ENCODE data around the gene NPAS2.

Gene NPAS2

GRCh38 chr2:100944617-100945432, 124.9 kb downstream of the NPAS2 start:
- no peak for DNase-seq
- no peak for ATAC-seq

DNA sequence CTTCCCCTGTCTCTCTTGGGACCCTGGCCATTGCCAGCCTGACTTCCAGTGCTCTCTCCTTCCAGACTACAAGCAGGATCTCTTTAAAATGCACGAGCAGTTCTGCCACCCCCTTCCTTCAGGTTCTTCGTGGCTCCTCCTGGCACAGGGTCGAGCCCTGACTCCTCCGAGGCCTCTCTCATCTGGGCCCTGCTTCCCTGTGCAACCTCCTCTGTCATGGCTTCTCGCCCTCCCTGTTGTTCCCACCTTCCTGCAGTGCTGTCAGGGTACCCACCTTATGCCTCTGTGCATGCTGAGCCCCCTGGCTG, 125.4 kb downstream of the NPAS2 start:
- ATAC-seq (no peak), DNase-seq (no peak)

DNA sequence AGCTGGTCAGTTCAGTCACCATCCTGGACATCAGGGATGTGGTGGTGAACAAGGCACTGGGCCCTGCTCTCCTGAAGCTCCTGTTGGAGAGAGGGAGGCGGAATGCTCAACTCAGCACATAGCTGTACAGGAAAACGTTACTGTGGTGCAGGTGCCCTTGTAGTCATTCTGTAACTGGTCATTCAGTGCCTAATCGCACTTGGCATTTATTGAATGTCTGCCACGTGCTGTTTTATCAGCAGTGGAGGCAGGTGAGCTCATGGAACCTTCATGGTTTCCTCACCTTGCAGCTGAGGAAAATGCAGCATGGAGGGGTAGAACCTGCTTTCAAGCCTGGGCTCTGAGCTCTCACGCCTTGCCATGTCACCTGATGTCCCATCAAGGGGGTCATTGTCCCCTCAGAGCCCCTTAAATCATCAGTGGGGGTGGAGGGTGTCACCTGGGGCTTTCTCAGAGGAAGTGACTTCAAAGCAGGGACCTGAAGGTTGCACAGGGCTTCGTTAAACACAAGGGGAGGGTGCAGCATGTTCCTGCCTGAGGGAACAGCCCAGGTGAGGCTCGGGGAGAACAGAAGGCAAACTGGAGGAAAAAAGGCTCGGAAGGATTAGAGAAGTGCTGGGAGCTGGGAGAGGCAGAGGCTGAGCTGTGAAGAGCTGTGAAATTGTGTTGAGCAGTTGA, 126.1 kb downstream of the NPAS2 start:
- ATAC-seq (no peak), DNase-seq (no peak)

DNA sequence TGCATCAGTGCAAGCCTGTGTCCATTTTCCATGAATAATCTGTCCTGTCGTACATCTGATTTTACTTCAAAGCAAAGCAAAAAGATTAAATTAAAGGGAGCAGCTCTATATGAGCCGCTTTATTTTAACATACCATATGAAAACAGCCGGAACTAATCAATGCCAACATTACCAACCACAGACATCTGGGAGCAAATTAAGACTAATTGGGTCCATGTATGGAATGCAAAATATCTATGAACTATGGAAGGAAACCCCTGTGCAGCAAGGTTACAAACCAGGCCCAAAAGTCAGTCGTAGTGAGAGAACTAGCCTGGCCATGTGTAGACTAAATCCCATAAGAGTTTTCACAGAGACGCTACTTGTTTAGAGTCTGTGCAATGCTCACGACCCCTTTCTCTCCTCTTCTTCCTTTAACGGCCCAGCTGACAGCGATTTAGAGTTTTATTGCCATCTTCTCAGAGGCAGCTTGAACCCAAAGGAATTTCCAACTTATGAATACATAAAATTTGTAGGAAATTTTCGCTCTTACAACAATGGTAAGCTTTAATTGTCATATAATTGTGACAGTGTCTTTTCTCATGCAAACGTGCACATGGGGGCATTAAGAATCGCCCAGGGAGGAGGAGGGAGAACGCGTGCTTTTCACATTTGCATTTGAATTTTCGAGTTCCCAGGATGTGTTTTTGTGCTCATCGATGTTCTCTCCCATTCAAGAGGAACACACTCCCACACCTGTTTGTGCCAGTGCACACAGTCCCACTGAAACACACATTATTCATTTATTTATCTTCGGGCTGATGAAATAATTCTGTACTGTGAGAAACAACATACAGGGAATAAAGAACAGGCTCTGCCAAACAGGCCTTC, 129.2 kb downstream of the NPAS2 start:
- ATAC-seq (no peak), DNase-seq (no peak)

DNA sequence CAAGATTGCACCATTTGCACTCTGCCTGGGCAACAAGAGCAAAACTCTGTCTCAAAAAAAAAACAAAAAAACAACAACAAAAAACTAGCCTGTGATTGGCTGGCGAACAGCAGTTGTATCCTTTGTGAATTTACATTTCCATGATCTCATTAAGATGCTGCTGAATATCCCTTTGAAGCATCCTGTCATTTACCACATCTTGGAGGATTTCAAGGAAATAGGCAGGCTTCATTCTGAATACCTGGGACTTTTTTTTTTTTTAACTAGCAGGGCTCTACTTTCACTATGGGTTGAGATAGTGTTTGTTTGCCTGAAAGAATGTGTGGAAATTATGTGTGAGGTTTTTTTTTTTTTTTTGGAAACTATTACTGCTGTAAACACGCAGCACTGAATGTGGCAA, 132.6 kb downstream of the NPAS2 start:
- DNase-seq (no peak), ATAC-seq (peak; percentile 44)

- peak; percentile 28 for DNase-seq
Measured at GRCh38 chr2:100953406-100954043, 133.6 kb downstream of the NPAS2 start.

GRCh38 chr2:100954044-100954420, 134.1 kb downstream of the NPAS2 start:
- DNase-seq = no peak
- no peak for ATAC-seq

More at GRCh38 chr2:100953406-100954043, 133.6 kb downstream of the NPAS2 start:
- peak; percentile 65 for ATAC-seq

DNA sequence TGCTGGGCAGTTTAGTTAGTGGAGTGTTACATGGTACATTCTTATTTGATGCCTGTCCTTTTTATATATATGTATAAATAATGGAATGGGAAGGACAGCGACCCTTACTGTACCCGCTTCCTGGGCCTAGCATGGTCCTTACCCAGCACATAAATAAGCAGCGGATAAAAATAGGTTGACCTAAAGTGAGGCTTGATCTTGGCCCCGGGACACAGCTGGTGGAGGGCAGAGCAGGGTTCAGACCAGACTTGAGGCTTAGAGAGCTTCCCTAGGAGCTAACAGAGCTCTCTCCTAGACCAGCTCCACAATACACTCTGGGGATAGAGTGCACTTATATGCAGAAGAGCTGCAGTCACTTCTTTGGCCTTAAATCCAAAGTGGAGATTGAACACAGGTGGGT, 135.3 kb downstream of the NPAS2 start:
- DNase-seq = no peak
- no peak for ATAC-seq

DNA sequence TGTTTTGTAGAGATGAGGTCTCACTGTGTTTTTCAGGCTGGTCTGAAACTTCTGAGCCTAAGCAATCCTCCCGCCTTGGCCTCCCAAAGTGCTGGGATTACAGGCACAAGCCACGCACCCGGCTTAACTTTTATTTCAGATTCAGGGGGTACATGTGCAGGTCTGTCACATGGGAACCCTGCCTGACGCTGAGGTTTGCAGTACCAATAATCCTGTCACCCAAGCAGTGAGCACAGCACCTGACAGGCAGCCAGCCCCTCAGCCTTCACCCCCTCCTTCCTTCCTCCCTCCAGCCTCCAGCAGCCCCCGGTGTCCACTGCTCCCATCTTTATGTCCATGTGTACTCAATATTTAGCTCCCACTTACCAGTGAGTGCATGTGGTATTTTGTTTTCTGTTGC, 136.1 kb downstream of the NPAS2 start:
- no peak for ATAC-seq
- no peak for DNase-seq

- no peak for ATAC-seq
- no peak for DNase-seq
Measured at GRCh38 chr2:100957996-100958653, 138.2 kb downstream of the NPAS2 start.

GRCh38 chr2:100959225-100959880, 139.4 kb downstream of the NPAS2 start:
- DNase-seq (no peak), ATAC-seq (no peak)

DNA sequence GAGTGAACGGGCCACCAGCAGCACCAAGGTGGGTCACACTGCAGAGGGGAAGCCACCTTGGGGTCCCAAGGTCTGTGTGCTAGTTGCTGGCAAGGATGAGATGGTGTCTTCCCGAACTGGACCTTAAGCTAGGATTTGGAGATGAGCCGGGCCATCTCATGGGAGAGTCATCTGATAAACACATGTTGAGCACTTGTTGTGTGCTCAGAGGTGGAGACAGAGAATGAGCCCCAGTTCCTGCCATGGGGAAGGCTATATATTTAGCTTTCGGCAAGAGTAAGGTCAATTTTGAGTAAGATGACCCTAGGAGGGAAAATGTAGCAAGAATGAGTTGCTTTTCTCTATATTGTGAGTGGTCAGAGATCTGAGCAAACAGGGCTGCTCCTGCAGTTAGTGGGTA, 140.7 kb downstream of the NPAS2 start:
- DNase-seq (no peak), ATAC-seq (no peak)

- DNase-seq (no peak), ATAC-seq (no peak)
Measured at GRCh38 chr2:100962366-100963025, 142.6 kb downstream of the NPAS2 start.

- DNase-seq = no peak
- no peak for ATAC-seq
Measured at GRCh38 chr2:100963026-100963375, 143.1 kb downstream of the NPAS2 start.

DNA sequence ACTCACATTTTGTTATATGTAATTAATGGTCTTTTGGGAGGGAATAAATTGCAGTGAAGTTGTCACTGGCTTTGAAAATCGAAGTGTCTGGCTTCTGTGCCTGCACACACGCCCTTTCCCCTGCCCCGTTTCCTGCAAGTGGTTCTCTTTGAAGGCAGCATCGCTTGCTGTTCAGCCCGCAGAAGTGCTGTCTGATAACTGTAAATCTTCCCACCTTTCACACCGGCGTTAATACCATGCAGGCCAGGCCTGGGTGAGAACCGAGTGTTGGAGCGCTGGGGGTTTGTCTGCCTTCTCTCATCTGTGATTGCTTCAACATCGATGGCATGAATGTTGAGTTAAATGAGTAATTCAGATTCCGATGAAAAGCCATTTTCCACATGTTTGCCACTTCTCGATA, 144.3 kb downstream of the NPAS2 start:
- no peak for DNase-seq
- ATAC-seq = no peak

GRCh38 chr2:100964681-100965169, 144.8 kb downstream of the NPAS2 start:
- ATAC-seq (no peak), DNase-seq (no peak)

- DNase-seq (no peak), ATAC-seq (no peak)
Measured at GRCh38 chr2:100965596-100965995, 145.7 kb downstream of the NPAS2 start.

- DNase-seq (no peak), ATAC-seq (no peak)
Measured at GRCh38 chr2:100967716-100968115, 147.8 kb downstream of the NPAS2 start.

- DNase-seq = no peak
- no peak for ATAC-seq
Measured at GRCh38 chr2:100968146-100969145, 148.5 kb downstream of the NPAS2 start.

Data from stimulated activated naive CD8-positive, alpha-beta T cell treated with anti-CD3 and anti-CD28 coated beads, Interleukin-15, Interleukin-2, amounts not matched to agents 100 U/mL and 50 U/mL, for 24 hours (primary cell).